HG03378 (cell line): ENCODE results near the gene EHBP1L1.

Experiments
- ATAC-seq: cut with Tn5 transposase; IDR thresholded peaks from one replicate; pipeline ENCODE4 v1.9.1; 2021; ENCODE audit warnings: mild to moderate bottlenecking, moderate library complexity; ENCODE audit not compliant: unreplicated experiment

Gene EHBP1L1

DNA sequence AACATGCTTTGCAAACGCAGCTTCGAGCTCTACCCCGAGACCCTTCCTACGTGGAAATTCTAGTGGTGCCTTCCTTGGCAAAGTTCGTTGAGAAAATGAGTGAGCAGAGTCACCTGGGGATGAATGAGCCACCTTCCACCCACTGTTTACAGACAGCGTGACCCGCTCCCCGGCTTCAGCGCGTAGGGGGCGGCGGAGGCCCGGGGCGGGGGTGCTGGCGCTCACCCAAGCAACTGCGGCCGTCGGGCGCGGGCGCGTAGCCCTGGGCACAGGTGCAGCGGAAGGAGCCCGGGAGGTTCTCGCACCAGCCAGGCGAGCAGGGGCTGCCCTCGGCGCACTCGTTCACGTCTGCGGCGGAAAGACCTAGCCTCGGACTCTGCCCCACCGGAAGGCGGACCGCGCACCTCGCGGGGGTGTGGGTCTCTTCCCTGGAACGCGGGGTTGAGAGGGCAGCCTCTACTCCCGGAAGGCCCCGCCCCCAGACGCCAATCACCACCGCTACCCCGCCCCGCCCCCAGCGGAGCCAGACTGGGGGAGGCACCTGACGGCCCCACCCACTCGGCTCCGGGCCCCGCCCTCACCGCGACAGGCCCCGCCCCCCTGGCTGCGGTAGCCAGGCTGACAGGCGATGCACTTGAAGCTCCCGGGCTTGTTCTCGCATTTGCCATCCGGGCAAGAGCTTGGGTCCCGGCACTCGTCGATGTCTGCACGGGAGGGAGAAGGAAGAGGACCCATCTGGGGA, 29.5 kb upstream of the EHBP1L1 start:
- peak; percentile 39 for ATAC-seq

DNA sequence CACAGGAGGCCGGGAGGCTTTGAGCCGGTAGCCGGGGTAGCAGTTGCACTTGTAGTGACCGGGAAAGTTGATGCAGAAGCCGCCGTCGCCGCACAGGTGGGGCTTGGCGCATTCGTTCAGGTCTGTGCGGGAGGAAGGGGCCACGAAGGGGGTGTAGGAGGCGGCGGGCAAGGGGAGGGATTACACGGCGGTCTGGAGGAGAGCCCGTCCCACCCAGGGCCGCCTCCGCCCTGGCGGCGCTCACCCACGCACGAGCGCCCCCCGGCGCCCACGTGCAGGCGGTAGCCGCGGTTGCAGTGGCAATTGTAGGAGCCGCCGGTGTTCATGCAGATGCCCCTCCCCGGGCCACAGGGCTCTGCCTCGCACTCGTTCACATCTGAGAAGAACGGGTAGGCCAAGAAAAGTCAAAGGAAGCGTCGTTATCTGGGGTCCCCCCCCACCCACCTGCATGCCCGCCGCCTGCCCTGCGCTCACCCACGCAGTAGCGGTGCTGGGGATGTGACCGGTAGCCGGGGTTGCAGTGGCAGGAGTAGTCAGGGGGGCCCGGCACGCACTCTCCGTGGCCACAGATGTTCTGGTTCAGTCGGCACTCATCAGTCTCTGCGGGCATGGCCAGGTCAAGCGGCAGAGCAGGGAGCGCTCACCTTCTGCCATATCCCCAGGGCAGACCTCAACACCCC, 28.3 kb upstream of the EHBP1L1 start:
- no peak for ATAC-seq

DNA sequence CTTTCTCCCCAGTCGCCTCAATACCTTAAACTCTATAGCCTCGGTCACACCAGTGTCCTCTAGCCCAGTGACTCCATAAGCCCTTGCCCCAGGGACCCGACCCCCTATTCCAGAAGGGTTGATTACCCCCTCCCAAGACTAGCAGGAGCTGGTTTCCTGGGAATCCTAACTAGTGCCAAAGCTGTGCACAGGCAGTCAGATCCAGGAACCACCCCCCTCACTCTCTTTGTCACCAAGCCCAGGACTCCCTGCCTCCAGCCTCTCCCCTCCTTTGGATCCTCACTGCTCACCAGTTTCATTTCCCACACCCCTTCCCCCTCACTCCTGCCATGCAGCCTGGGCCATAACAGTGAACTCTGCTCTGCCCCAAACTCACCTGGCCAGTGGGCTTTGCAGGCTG, 27.5 kb upstream of the EHBP1L1 start:
- ATAC-seq = no peak

DNA sequence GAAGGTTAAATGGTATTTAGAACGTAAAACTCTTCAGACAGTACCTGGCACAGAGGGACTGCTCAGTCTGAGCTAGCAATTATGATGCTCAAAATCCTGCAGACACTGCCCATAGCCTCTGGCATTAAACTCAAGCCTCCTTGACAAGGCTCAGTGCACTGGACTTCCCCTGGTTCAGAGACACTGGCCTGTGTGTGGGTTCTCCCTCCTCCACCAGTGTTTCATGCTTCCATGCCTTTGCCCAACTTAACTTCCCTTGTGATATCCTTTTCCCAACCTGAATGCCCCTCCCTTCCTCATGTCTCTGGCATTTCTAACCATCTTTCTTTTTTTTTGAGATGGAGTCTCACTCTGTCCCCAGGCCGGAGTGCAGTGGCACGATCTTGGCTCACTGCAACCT, 26.8 kb upstream of the EHBP1L1 start:
- no peak for ATAC-seq

DNA sequence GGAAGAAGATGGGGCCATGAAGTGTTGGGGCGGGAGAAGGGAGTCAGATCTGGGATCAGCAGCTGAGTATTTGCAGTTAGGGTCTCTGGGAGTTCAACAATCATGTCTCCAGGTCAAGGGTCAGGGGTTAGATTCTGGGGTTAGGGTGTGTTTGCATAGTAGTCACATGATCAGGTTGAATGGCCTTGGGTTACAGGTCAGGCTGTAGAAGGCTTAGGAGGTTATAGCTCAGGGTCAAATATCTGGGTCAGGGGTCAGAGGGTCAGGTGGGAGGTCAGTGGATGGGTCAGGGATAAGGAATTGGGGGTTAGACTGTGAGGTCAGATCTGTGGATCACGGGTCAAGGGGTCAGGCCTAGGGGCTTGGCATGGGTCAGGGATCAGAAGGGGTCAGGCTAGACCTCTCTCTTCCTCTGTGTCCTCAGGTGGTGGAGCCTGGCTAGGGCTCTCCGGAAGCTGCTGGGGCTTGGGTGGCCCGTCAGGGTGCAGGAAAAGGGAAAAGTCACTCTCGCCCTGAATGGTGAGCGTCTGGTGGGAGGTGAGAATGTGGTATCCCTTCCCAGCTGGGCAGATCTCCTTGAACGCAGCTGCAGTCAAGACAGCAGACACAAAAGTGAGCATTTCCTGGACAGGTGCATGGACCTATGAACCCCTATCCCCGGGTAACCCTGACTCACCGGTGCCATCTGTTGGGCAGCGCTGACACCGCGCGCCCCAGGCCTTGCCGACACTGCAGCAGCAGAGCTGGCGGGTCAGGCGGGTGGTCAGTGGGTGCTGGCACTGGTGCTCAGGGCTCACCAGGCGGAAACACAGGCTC, 24.1 kb upstream of the EHBP1L1 start:
- ATAC-seq = no peak

DNA sequence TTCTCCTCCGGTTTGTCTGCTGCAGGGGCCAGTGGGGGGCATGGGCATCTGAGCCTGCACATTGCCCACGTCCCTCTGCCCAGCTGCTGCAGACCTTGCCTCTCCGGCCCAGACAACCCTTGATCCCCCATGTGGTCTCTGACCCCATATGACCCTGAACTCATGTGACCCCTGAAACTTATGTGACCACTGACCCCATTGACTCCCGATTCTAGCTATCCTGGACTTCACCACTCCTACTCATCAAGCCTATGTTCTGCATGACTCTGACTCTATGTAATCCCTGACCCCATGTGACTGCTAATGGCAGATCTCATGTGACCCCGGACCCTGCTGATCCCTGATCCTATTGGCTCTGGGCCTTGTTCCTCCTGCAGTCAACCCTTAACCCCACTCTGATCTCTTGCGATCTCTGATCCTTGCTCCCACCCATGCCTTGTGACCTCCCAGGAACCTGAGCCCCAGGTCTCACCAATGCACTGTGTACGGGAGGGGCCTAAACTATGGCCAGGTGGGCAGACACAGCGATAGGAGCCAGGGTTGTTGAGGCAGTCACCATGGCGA, 23.4 kb upstream of the EHBP1L1 start:
- ATAC-seq = no peak

DNA sequence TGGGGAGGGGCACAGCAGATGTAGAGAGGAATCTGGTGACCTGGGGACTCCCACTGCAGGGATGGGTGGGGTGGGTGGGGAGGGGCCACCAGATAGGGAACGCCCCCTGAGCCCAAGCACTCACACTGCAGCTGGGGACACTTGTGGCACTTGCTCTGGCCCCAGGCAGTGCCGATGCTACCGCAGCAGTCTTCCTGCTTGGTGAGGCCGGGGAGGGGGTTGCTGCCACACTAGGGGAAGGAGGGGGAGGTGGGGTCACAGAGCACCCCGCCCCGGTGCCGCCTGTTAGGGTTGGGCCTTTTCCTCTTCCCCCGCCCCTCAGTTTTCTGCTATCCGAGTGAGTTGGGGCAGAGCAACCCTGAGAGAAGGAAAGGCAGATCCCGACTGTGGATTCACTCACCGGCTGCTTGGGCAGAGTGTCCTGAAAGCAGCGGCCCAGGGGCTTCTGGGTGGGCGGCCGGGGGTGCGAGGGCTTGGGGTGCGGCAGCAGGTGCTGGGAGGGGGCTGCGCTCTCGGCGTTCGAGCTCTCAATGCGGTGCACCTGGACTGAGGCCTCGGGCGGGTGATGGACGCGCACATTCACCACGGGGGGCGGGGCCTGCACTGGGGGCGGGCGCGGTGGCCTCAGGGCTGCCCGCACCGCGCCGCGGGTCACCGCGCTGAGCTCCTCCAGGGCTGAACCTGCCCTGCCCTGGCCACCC, 22.4 kb upstream of the EHBP1L1 start:
- ATAC-seq = no peak

DNA sequence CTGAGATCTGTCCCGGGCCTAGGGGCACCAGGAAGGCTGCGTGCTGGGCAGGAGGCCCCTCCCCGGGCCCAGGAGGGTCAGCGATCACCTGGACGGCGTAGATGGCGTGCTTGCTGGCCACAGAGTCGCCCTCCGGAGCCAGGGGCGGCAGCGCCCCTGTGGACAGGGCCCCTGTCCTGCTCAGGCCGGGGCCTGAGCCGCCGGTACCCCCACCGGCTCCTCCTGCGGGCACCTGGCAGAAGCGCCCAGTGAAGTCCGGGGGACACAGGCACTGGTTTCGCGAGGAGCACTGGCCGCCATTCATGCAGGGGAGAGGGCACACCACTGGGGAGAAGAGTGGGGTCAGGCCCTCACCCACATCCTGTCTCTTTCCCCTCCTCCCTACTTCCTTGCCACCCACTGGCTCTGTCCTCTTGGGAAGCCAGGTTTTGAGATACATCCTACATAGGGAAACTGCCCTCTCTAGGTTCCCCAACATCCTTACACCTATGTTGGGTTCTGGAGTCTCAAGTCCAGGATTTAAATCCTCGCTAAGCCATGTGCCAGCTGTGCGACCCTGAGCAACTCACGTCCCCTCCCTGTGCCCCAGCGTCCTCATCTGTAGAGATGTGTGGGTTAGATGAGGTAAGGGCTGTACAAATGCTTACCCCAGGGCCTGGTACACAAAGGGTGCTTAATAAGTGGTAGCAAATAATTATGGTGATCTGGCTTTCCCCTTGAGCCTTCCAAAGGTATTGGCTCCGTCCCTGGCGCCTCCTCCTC, 21.6 kb upstream of the EHBP1L1 start:
- ATAC-seq = no peak

DNA sequence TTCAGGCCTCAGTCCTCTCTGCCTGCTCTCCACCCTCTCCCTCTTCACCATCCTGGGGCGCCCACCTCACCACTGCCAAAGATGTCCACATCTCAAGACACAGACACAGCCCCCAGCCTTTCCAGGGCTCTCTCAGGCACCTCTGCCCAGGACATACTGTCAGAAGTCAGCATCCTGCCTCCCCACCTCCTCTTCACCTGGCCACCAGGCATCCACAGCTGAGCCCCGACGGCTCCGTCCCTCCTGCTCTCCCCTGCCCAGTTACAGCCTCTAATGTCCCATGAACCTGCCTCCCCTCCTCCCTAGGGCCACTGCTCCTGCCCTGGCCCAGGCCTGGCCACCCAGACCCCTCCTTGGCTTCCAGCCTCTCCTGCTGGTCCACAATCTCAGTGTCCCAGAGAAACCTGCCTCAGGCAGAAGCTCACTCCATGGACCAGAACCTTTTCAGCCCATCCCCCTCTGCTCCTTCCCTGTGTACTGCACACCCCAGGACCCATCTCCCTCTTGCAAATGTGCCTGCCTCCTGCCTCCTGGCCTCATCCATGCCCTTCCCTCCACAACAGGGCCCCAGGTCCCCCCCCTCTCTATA, 20.9 kb upstream of the EHBP1L1 start:
- no peak for ATAC-seq

DNA sequence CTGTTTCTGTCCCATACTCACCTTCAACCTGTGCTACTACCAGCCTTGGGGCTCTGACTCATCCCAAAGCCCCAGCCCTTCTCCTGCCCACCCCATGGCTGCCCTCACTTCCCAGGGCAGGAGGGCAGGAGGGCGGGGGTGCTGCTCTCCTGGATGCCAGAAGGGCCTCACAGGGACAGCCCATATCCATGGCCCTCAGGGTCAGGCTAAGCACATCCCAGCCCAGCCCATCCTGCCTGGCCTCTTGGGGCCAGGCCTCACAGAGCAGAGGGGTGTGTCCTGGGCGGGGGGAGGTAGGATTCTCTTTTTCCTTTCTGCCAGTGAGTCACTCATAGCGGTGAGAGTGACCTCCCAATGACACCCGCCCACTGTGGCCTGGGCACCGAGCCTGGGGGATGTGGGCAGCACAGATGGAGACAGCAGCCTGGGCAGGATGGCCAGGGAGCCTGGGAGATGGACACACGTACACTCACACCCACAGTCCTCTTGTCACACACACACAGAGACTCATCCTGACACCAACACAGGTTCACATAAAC, 20.1 kb upstream of the EHBP1L1 start:
- ATAC-seq = no peak

DNA sequence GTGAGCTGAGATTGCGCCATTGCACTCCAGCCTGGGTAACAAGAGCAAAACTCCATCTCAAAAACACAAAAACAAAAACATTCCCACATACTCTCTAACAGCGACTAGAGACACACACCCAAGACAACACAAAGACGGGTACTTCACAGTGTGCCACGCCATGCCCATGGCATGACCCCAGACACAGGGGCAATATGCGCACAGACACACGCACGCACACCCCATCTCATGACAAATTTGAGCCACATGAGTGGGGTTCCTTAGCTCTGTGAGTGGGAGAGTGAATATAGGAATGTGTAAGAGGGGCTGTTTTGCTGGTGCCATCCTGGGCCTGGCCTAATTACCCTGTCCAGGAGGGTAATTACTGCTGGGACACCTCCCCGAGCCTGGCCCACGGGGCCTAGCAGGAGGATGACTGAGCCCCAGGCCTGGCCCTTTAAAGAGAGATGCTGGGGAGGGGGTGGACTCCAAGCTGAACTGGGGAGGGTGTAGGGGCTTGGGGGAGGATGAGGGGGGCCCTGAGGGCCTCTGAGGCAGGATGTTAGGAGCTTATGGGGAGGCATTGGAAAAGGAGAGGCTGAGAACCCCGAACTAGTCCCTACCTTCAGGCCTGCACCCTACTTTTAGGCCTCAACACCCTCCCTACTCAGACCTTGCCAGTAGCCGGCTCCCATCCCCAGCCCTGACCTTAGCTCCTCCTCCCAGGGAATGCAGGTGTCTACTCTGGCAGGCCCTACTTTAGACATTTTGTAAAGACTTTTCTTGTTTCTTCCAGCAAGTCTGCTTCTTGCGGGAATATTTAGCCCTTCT, 19.2 kb upstream of the EHBP1L1 start:
- ATAC-seq = no peak

DNA sequence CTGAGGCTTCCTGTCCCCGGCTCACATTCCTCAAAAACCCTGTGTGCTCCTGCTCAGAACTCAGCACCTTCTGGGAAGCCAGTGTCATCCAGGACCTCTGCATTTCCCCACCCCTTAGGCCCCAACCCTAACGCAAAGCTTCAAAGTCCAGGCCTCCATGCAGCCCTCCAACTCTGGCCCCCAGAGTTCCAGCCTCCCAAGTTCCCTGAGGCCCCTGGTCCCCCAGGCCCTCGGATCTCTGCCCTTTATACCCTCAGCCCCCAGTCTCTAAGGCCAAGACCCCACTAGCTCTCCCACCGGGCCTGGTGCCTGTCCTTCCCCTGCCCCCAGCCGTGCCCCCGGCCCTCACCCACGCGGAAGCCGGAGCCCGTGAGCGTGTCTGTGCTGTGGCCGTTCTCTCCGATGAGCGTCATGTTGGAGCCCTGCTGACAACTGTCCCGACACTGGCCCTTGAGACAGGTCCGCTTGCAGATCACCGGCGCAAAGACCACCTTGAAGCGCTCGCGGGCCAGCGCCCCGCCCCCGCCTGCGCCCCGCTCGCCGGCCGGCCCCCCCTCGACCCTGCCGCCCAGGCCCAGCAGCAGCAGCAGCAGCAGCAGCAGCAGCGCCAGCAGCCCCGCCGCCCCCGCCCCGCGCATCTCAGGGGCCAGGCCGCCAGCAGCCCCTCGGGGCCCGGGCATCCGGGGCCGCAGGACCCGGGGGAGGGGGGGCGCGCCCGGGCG, 18.4 kb upstream of the EHBP1L1 start:
- ATAC-seq = no peak

DNA sequence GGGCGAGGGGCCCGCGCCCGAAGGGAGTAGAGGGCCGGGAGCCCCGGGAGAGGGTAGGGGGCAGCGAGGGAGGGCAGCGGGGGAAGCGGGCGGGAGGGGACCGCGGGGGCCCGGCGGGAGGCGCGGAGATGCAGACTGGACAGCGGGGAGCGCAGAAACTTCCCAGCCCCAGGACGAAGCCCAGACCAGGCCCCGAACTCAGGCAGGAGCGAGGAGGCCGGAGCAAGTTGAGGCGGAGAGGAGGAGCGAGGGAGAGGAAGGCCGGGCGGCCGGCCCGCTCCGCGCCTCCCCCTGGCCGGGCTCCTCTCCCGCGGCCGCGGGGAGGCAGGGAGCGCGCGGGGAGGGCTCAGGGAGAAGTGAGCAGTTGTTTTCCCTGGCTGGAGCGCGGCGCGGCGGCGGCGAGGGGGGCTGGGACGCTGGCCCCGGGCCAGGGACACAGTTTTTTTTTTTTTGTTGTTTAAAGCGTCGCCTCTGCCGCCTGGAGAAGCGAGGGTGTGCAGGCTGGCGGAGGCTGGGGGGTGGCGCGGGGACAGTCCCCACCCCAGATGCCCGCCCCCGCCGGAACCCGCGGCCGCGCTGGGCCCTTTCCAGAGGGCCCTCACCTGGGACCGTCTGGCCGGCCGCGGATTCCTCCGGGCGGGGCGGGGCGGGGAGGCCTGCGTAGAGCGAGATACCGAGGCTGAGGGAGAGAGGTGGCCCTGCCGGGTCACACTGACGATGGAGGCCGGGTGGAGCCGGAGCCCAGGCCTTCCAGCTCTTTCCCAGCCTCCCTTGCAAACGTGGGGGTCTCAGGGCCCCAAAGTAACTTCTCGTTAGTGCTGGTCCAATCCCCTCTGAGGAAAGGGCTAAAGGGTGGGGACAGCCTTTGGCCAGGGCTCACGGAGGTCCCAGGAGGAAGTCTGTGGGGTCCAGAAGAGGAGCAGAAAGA, 17.6 kb upstream of the EHBP1L1 start, which contains the start of gene LTBP3:
Gene LTBP3, minus strand, starts transcription at position 358 of the 928 bp plus-strand sequence. CDS start 400 bp downstream, outside the sequence.
- ATAC-seq = no peak

DNA sequence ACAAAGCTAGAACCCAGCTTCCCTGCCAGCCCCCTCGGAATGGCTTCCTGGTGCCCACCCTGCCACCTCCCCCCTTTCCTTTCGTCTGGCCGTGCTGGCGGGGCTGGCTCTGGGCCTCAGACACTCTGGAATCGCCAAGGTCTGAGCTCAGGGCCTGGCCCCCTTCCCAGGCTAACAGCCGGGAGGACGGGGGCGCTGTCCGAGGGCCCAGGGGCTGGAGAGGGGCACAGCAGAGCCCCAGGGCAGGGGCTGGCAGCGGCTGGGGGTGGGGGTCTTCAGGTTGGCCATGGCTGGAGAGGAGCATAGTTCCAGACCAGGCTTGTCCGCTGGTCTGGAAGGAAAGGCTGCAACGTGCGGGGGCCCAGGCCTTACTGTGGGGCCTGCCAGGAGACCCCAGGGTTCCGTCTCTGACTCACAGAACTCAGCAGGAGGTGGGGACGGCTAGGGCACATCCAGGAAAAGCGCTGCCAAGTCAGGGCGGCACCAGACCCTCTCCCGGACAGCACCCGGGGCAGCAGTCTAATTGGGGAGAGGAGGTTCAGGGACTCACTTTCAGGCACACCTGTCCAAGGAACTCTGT, 16.8 kb upstream of the EHBP1L1 start:
- ATAC-seq = no peak

DNA sequence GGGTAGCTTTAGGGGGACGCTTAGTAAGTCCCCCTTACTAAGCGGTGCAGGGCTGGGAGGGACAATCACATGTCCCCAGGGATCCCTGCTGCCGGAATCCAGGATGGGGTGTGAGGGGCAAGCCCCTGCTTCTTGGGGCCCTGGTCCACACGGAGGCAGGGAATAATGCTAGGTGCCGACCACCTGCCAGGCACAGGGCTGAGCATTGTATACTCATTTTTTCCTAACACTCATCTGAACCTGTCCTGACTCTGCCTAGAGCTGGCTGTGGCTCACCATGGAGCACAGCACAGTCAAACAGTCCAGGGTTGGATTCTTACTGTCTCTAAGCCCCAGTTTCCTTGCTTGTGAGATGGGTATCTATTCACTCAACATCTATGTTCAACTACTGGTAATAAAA, 16.3 kb upstream of the EHBP1L1 start:
- ATAC-seq = no peak

DNA sequence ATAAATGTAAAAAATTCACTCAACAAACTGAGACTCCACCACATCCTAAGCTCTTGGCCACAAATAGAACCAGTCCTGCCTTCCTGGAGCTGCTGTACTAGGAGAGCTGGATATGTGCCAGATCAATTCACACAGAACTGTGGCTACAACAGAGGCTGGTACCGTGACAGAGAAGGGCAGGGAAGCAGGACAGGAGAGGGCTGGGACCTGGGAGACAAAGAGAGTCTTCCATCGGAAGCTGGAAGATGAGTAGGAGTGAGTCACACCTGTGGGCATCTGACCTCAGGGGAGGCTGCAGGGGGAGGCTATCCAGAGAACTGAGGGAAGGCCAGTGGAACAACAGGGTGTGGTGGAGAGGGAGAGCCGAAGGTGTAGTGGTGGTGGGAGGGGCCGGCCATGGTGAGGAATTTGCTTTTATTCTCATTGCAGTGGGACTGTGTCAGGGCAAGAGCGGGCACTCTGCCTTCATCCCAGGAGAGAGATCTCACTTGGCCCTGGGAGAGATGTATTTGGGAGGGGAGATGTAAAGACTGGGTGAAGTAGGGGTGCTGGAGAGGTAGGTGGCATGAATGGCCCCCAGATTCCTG, 15.8 kb upstream of the EHBP1L1 start:
- ATAC-seq = no peak
